ENCODE results near the gene SLC22A13. TPM values are rescaled to one million over a fixed set of nuclear protein-coding genes. Genes with fewer than 3 reads are reported as not detected.
"Not testable (repeated sequence)": the region's sequence is repeated elsewhere in the genome, so short reads cannot be mapped to it uniquely, and the experiment has no call there.

Gene SLC22A13
- total RNA-seq, 1 donor from 2014 or later: 0.94 TPM

DNA sequence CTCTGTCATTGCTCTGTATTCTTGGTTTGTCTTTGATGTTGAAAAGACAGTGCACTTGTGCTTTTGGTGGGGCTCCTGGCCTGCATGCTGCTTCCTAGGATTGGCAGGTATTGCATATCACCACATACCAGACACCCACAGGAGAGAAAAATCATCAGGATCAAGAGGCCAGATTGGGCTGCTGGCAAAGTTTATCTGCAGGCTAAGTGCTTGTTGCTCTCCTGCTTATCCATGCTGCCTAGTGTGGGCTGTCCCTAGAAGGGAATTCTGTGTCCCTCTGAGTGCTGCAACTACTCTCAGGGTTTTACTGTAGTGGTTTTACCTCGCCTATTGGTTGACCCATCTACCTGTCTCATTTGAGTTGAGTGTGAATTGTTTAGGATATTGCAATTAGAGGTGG is 833 bp upstream of the SLC22A13 start:
- no peak for DNase-seq

DNA sequence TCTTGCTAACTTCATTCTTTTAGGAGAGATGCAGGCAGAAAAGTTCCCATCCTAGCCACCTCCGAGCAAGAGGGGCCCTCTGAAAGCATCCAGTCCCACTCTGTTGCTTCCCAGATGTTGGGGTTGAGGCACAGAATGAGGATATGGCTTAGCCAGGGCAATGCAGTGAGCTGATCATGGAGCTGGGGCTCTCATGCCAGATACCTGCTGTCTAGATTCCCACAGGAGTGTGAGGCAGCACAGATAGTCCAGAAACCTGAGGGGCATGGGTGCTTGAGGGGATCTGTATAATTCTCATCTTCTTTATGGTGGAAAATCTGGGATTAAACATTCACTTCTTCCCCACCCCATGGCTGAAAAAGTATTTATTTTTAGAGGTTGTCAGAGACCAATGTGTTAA is 1.2 kb downstream of the SLC22A13 start:
- no peak for DNase-seq

DNA sequence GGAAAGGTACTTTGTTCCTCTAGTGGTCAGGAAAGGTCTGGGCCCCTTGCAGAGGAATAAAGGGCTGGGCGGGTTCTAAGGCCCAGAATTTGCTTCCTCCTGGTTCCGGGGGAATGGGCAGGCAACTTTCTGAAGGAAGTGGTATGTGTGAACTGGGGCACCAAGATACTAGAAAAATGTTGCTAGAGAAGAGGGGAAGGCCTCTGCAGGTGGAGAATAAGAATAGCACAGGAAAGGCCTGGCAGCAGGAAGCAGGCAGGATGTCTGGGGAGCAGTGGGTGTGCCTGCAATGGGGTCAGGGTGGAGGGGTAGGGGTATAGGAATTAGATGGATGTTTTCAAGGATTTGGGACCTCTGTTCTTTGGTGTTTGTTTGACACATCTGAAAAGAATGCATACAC is 2.0 kb downstream of the SLC22A13 start:
- no peak for DNase-seq

DNA sequence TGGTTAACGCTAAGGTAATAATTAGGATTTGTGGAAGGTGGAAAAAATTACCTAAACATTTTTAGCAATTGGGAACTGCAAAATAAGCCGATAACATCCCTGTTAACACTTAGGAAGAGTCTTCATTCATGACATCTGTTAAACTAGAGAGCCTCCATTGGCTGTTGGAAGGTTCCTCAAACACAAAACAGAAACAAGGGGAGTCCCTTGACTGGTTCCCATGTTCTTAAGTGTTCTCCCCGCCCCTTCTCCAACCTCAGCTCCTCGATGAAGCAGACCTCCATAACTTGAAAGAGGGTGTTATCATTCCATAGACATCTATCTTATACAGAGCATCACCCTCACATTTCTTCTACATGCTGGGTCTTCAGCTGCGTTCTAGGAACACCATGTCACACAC is 2.5 kb downstream of the SLC22A13 start:
- no peak for DNase-seq

DNA sequence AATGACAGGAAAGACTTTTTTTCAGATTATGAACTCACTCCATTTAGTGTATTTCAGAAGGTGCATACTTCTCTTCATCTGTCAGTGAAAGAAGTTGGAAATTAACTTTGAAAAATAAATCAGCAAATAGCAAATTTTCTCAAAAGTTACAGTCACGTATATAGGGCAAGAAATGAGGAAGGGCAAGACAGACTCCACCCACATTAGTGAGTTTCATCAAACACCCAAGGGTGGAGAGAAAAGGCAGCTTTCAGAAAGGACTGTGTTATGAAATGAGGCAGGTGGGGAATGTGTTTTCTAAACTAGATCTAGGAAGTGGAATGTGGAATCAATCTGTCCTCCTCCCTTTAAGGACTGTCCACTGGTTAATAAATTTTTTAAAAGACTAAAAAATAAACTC is 2.9 kb downstream of the SLC22A13 start:
- no peak for DNase-seq

DNA sequence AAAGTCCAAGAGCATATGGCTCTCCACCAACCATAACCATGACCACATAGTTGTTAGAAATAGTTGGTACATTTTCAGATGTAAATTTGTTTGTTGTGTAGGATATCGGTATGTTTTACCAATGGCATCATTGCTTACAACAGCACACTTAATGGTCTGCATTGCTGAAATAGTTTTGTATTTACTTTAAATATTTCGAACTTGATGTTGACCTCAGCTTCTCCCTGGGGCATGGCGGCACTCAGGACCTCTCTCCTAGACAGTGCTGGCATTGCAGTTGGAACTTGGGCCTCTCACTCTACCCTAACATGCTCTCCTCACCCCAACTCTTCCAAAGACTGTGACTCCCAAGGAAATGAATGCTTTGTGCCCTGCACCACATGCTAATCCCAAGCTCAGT is 5.0 kb downstream of the SLC22A13 start:
- DNase-seq: no peak

DNA sequence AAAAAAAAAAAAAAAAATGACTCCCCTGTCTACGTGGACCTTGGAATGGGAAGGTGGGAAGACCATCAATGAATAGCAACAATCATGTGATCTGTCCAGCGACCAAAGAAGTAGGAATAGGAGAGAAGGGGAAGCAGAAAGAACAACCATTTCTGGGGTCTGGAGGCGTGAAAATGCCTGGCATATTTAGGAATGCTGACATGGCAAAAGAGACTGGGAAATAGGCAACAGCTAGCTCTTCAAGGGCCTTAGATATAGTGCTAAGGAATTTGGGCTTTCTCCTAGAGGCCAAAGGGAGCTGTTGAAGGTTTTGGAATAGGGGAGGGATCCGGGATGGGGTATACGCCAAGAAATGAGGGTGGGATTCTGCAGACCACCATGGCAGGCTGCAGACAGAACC is 5.9 kb downstream of the SLC22A13 start:
- no peak for DNase-seq

DNA sequence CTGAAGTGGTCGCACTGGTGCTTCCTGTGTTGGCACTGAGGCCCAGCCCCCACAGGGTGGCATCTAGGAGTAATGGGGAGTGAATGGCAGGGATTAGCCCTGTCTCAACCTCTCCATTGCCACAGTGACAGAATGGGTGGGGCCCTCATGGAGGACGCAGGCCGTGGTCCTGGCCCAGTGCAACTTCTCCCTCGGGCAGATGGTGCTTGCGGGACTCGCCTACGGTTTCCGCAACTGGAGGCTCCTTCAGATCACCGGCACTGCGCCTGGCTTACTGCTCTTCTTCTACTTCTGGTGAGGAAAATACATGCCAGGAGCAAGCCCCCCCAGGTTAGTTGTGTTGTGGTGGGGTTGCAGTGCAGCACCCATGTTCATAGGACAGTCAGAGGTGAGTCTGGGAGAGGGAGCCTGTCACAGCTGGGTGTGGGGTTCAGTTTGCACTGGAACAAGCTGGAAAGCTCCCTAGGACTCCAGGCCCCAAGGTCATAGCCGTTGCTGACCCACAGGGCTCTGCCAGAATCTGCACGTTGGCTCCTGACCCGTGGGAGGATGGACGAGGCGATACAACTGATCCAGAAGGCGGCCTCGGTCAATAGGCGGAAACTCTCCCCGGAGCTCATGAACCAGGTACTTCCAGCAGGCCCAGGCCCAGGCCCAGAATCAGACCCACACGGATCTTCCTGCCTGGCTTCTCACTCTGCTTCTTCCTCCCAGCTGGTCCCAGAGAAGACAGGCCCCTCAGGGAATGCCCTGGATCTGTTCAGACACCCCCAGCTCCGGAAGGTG is 9.4 kb downstream of the SLC22A13 start:
- DNase-seq: no peak

DNA sequence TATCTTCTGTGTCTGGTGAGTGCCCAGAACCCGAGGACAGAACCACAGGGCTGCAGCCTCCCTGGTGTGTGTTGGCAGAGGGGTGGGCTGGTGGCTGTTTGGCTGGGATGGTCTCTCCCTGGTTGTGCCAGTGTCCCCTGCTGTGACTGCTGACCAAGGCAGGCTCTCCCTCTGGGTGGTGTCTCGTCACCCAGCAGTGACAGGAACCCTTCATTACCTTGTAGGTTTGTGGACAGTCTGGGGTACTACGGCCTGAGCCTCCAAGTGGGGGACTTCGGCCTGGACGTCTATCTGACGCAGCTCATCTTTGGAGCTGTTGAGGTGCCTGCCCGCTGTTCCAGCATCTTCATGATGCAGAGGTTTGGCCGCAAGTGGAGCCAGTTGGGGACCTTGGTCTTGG is 10.0 kb downstream of the SLC22A13 start:
- no peak for DNase-seq

DNA sequence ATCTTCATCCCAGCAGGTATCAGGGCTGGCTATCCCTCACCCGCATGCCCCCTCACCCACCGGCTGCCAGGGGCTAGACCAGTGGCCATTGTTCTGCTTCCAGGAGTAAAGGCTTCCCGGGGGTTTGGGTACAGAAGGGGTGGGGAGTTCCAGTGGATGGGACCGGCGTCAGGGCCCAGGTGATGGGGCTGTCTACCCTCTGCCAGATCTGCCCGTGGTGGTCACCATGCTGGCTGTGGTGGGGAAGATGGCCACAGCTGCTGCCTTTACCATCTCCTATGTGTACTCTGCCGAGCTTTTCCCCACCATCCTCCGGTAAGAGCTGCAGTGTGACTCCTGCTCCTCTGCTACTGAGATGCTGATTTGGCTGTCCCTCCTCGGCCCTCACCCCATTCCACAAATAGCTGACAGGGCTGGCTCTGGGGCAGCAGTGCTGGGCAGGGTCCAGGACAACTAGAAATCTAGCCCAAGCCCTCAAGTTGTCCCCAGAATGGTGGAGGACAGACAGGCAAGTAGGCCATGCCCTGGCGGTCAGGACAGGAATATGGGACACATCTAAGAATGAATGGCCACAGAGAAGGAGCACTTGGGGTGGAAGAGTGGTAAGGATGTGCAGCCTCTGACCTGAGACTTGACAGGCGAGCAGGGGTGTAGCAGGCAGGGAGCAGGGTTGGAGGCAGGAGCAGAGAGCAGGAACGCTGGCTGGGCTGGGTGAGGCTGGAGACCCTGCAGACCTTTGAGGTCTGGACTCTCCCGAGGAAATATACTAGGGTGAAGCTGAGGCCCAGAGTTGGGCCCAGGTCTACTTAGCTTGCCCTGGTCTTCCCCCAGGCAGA is 10.7 kb downstream of the SLC22A13 start:
- no peak for DNase-seq

DNA sequence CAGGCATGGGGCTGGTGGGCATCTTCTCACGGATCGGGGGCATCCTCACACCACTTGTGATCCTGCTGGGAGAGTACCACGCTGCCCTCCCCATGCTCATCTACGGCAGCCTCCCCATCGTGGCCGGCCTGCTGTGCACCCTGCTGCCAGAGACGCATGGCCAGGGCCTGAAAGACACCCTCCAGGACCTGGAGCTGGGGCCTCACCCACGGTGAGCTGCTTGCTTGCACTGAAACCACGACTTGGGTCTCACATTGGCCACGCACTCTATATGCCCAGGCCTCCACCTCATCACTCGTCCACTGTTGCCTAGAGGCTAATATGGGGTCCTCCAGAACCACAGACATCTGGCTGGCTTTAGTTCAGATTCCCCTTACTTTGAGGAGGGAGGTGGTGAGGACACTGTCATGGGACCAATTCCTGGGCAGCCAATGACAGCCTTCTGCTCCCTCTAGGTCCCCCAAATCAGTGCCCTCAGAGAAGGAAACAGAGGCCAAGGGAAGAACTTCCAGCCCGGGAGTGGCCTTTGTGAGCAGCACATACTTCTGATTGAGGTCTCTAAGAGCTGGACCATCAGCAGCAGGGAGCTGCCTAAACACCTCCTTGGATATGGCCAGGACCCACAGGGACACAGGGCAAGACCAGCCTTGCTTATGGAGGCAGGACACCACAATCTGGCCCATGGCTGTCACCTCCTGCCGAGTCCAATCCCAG is 11.5 kb downstream of the SLC22A13 start:
- DNase-seq: no peak

DNA sequence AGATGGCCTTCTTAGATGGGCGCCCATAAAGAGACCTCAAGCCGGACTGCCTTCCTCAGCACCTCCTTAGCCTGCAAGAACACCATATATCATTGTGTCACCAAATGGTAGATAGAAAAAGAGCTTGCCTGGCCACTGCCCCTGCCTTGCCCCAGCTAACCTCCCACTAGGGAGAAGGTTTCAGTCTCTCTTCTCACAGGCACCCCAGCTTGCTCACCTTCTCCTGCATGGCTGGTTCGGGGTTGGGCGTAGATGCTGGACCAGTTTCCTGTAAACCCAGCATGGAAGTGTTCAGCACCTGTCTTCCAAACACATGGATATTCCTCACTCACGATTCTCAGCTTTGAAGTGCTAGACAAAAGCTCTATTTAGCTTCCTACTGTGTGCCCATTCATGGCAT is 13.2 kb downstream of the SLC22A13 start:
- no peak for DNase-seq

DNA sequence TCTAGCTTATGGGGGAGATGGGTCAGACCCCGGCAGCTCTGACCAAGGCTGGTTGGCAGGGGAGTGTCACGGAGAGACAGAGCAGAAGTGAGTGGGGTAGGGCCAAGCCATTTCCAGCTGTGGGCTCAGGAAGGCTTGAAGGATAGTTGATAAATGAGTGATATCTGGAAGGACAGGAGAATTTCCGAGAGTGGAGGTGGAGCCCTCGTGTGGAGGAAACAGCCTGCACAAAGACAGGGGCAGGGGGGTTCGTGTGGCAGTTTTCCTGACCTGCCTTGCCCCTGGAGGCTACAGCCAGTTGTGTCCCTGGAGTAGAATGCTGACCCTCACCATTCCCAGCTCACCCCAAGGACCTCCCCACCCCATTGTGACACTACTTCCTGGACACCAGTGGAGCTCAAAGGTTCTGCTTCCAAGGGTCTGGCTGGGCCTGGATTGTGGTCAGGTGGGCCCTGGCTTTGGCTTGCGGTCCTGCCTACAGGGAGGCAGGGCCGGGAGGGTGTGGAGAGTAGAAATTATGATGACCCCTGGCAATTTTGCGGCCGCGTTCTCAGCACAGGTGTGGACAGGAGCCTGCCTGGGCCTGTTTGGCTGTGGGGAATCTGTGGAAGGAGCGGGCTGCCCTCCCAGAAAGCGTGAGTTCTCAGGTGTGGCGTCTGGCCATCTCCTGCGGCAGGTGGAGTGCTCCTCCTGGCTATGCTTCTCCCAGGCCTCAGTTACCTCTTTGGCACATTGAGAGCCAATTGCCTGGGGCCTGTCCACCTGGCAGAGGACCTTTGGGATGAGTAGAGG is 16.5 kb downstream of the SLC22A13 start, which contains the start of gene SLC22A14:
TSS of gene SLC22A14 (plus strand) at position 400 of the 792 bp plus-strand sequence. CDS start 23,733 bp downstream, outside the sequence.
- DNase-seq: no peak

DNA sequence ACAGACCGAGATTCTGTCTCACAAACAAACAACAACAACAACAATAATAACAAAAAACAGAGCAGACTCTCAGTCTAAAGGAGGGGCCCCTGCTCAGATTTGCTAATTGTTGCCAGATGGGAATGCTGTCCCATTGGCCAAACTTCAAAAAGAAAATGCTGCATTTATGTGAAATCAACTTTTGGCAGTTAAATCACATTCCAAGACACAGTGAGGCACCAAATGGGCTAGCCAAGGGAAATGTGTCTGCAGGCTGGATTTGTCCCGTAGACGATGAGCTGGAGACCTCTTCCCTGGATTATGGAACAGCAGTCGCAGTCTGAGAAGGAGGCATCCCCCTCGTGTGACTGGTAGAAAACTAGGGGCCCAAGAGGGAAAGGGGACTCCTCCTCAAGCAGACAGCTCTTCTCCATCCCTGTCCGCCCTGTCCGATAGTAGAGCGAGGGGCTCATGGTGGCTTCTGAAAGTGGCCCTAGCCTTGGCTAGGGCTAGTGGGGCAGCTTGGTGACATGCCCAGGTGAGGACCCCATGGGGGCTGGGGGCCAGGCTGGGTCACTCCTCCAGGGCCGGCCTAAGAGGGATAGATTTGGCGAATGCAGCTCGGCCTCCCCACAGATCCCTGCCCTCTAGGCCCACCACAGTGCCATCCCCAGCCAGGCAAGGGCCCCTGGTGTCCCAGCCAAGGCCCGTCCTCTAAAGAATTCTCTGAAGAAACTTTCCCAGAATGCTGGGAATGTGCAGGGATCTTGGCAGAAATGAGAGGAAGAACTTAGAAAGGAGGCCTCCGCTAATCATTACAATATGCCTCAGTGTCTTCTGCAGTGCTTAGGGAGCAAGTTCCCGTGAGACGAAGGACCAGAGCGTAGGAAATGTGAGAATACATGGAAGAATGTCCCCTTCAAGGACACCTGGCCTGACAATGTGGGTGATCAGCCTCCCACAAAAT is 18.5 kb downstream of the SLC22A13 start:
- no peak for DNase-seq

DNA sequence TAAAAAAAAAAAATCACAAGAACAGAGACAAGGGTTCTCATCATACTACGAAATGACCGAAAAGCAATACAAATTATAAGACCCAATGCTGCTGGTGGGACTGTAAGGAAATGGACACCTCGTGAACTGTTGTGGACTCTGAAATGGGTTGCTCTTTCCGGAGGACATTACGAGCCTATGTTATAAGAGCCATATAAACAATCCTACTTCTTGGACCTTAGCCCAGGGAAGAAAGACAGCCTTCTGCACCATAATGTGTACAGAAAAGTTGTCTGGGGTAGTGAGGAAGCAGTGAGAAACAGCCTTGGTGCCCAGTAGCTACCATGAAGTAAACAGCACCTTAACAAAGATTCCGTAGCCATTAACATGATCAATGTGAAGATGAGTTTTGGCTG is 19.1 kb downstream of the SLC22A13 start:
- no peak for DNase-seq

DNA sequence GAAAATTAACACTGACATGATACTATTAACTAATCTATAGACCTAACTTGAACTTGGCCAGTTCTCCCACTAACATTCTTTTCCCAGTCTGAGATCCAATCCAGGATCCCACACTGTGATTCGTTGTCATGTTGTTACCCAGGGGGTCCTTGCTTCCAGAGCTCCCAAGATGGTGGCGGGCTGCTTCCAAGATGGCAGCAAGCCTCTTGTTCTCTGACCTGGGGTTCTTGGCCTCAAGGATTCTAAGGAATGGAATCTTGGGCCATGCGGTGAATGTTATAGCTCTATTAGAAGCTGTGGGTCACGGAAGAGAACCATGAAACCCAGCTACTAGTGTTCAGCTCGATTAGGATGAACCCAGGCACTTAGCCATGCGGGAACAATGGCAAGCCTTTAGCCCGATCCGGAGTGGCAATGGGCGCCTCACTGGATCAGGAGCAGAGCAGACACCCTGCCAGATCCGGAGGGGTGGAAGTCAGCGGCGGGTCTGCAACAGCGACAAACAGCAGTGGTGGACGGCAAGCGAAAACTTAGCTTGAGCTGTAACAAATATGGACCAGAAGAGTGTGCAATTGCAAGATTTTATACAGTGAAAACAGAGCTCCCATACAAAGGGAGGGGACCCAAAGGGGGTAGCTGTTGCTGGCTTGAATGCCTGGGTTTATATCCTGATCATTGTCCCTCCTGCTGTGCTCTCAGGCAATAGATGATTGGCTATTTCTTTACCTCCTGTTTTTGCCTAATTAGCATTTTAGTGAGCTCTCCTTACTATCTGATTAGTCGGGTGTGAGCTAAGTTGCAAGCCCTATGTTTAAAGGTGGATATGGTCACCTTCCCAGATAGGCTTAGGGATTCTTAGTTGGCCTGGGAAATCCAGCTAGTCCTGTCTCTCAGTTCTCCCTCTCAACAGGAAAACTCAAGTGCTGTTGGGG is 23.9 kb downstream of the SLC22A13 start:
- not testable (repeated sequence) for DNase-seq

DNA sequence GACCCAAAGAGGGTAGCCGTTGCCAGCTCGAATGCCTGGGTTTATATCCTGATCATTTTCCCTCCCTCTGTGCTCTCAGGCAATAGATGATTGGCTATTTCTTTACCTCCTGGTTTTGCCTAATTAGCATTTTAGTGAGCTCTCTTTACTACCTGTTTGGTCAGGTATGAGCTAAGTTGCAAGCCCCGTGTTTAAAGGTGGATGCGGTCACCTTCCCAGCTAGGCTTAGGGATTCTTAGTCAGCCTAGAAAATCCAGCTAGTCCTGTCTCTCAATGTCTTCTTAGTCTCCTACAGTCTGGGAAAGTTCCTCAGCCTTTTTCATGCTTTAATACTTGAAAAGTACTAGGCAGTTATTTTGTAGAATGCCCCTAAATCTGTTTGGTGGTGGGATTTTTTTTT is 31.4 kb downstream of the SLC22A13 start:
- not testable (repeated sequence) for DNase-seq

DNA sequence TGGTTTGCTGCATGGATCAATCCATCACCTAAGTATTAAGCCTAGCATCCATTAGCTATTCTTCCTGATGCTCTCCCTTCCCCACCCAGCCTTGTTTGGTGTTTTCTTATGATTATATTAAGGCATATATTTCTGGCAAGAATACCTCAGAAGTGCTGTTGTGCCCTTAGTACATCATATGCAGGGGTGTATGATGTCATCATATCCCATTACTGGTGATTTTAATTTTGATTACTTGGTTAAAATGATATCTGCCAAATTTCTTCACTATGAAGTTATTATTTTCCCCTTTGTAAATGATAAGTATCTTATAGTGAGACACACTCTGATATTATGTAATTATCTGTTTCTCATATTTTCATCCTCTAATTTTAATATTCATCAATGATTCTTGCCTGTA is 31.9 kb downstream of the SLC22A13 start:
- DNase-seq: no peak

DNA sequence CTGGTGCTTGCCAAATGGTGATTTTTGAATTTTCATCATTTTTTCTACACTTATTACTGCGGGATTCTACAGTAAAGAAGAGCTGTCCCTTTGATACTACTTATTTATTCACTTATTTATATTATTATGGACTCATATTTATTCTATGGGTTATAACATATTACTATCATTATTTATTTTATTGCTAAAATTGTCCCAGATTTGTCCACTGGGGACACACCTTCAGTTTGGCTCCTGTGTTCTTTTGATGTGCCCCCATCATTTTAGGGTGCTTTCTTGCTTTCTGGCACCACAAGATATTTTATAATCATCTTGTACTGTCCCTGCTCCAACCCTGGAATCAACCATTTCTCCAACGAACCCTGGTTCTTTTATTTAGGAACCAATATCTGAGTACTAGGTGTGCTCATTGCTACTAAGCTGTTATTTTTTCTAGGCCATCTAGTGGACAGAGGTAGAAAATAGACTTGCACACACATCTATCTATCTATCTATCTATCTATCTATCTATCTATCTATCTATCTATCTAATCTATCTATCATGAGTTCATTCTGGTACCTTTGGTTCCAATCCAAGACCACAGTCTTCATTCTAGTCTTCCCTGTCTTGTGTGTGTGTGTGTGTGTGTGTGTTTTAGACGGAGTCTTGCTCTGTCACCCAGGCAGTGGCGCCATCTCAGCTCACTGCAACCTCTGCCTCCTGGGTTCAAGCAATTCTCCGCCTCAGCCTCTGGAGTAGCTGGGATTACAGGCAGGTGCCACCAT is 32.5 kb downstream of the SLC22A13 start:
- no peak for DNase-seq
